Endothelial cell of umbilical vein (primary cell): ENCODE measurements around the gene FRMD4A. TPM values are rescaled to one million over a fixed set of nuclear protein-coding genes. Genes with fewer than 3 reads are reported as not detected.

Source experiments
- BruUV-seq: library from RNA; stranded (reverse); fragments of 400-500 nt; replicated peaks from 2 replicates; lab custom pipeline; 2021; lab: Mats Ljungman, UMichigan
- CTCF ChIA-PET: fragments of 300-600, 350-600 bp; sonication (Branson Sonifier 250); formaldehyde crosslinking; loops from one replicate; lab custom pipeline; 2021; ENCODE audit warnings: antibody characterized with exemption, inconsistent platforms; lab: Charles Lee
- POLR2A ChIA-PET: fragments of 300-600, 350-600 bp; sonication (Branson Sonifier 250); formaldehyde crosslinking; loops from one replicate; lab custom pipeline; 2021; ENCODE audit warnings: antibody characterized with exemption, inconsistent platforms; lab: Charles Lee
- DNase-seq: peaks from one replicate; pipeline ENCODE4 v3.0.0-alpha.2; 2011; ENCODE audit warnings: low read depth, low spot score
- FAIRE-seq: peaks from 2 replicates; lab custom pipeline; 2011; peaks lifted over from hg19 to GRCh38; lab: Jason Lieb, UNC
- H2AFZ ChIP-seq: 2 replicates; pipeline ENCODE4 v1.6.0; 2012; ENCODE audit warnings: low read depth, low read length, control low read depth, inconsistent platforms
- H3K27ac ChIP-seq: 2 replicates; pipeline ENCODE4 v1.5.1; 2011; ENCODE audit warnings: low read depth, mild to moderate bottlenecking, control low read depth, low read length, moderate library complexity; ENCODE audit not compliant: insufficient read depth
- H3K27me3 ChIP-seq, 2 experiments: 2 replicates each; pipeline versions ENCODE4 v1.6.0 to v1.6.1; 2011; ENCODE audit warnings: low read length in 2 of 2, mixed read lengths in 1 of 2; ENCODE audit not compliant: control insufficient read depth in 2 of 2, insufficient read depth in 2 of 2
- H3K36me3 ChIP-seq, 2 experiments: 2 replicates in 1 of 2; 3 replicates in 1 of 2; pipeline ENCODE4 v1.5.1; 2011; ENCODE audit warnings: low read length in 2 of 2, mild to moderate bottlenecking in 1 of 2, moderate library complexity in 1 of 2; ENCODE audit not compliant: control insufficient read depth in 2 of 2, insufficient read depth in 2 of 2; ENCODE audit errors: extremely low read depth in 1 of 2
- H3K4me1 ChIP-seq: 3 replicates; pipeline ENCODE4 v1.5.1; 2011; ENCODE audit warnings: mild to moderate bottlenecking, low read length; ENCODE audit not compliant: control insufficient read depth, insufficient read depth; ENCODE audit errors: extremely low read depth
- H3K4me2 ChIP-seq: 2 replicates; pipeline ENCODE4 v1.6.1; 2011; ENCODE audit warnings: low read length, control low read depth, mixed read lengths; ENCODE audit not compliant: insufficient read depth
- H3K4me3 ChIP-seq, 3 experiments: fragments of 200-600 bp in 1 of 3; sonication (generic), shearing (Covaris generic) in 1 of 3; replicated peaks in 1 of 3; 2 replicates each; pipeline ENCODE4 v1.5.1; 2011 to 2016; ENCODE audit warnings: control low read depth in 3 of 3, low read length in 3 of 3, mild to moderate bottlenecking in 2 of 3, inconsistent platforms in 1 of 3, low read depth in 1 of 3, moderate library complexity in 1 of 3; ENCODE audit not compliant: insufficient read depth in 1 of 3
- H3K79me2 ChIP-seq: 2 replicates; pipeline ENCODE4 v1.6.0; 2012; ENCODE audit warnings: low read length, inconsistent platforms; ENCODE audit not compliant: control insufficient read depth, insufficient read depth
- H3K9ac ChIP-seq: replicated peaks from 2 replicates; pipeline ENCODE3; 2011; ENCODE audit warnings: low read length, control low read depth; ENCODE audit not compliant: insufficient read depth; ENCODE audit errors: extremely low read depth
- H3K9me1 ChIP-seq: replicated peaks from 3 replicates; pipeline ENCODE4 v1.6.0; 2011; ENCODE audit warnings: mild to moderate bottlenecking, low read length; ENCODE audit not compliant: control insufficient read depth, insufficient read depth; ENCODE audit errors: extremely low read depth
- H3K9me3 ChIP-seq: replicated peaks from 2 replicates; pipeline ENCODE4 v1.5.1; 2012; ENCODE audit warnings: low read length, inconsistent platforms; ENCODE audit not compliant: control insufficient read depth, insufficient read depth
- H4K20me1 ChIP-seq: replicated peaks from 2 replicates; pipeline ENCODE3; 2011; ENCODE audit warnings: mild to moderate bottlenecking, low read length; ENCODE audit not compliant: control insufficient read depth, insufficient read depth; ENCODE audit errors: extremely low read depth
- EZH2 ChIP-seq: IDR thresholded peaks from 2 replicates; pipeline ENCODE4 v1.6.1; 2012; ENCODE audit warnings: borderline replicate concordance, low read depth, mild to moderate bottlenecking, moderate library complexity, low read length, inconsistent platforms; ENCODE audit not compliant: severe bottlenecking
- FOS ChIP-seq: IDR thresholded peaks from 2 replicates; pipeline ENCODE4 v1.6.1; 2011; ENCODE audit warnings: mild to moderate bottlenecking, low read length, moderate library complexity, borderline replicate concordance; ENCODE audit not compliant: insufficient read depth
- GATA2 ChIP-seq: IDR thresholded peaks from 2 replicates; pipeline ENCODE4 v1.7.0; 2011; ENCODE audit warnings: low read depth, mild to moderate bottlenecking, moderate library complexity, mixed read lengths, low read length; ENCODE audit not compliant: insufficient read length, insufficient read depth
- JUN ChIP-seq: IDR thresholded peaks from 2 replicates; pipeline ENCODE4 v1.6.1; 2011; ENCODE audit warnings: borderline replicate concordance, low read depth; ENCODE audit not compliant: insufficient read length, insufficient read depth
- POLR2A ChIP-seq: IDR thresholded peaks from 2 replicates; pipeline ENCODE4 v1.6.1; 2012; ENCODE audit warnings: low read depth, mild to moderate bottlenecking, control low read depth, low read length
- POLR2AphosphoS5 ChIP-seq: IDR thresholded peaks from 2 replicates; pipeline ENCODE4 v1.6.1; 2012; ENCODE audit warnings: low read depth, mild to moderate bottlenecking, control low read depth, low read length, moderate library complexity; ENCODE audit not compliant: insufficient read depth
- dilution Hi-C: fragments of 300-500 bp; cut with MboI; formaldehyde crosslinking; loops from one replicate; pipeline ENCODE4 v1.15.0; 2019; ENCODE audit warnings: low sequenced_read_pairs; ENCODE audit not compliant: extremely low pct_ligation_motif_present
- intact Hi-C: fragments of 100-400 bp; cut with micrococcal nuclease; formaldehyde crosslinking; loops from one replicate; pipeline ENCODE4 v1.10.0; 2022
- polyA plus RNA-seq, 4 experiments: library from polyadenylated mRNA; depleted of rRNA in 3 of 4; stranded (reverse) in 3 of 4; unstranded in 1 of 4; fragments of >200 nt; gene quantifications; 2 replicates each; pipeline versions ENCODE4 v1.2.1 to v1.2.3, GENCODE V29; 2011 to 2012; ENCODE audit warnings: missing spikeins in 1 of 4
- total RNA-seq: library from RNA; stranded (reverse); gene quantifications from 2 replicates; pipeline ENCODE4 v1.2.3, GENCODE V29; 2021
- TF ChIP-seq, protein P1 (sequence below), 2 donors: IDR thresholded peaks; 1 replicate in 1 of 2; 2 replicates in 1 of 2; pipeline ENCODE4 v1.5.1; 2011; ENCODE audit warnings: low read length in 2 of 2, mild to moderate bottlenecking in 2 of 2, moderate library complexity in 2 of 2, control low read depth in 1 of 2, inconsistent platforms in 1 of 2, low read depth in 1 of 2; ENCODE audit not compliant: insufficient read depth in 1 of 2; ENCODE audit errors: extremely low read depth in 1 of 2
- TF ChIP-seq, protein P2 (sequence below): IDR thresholded peaks from 2 replicates; pipeline ENCODE4 v1.6.1; 2011; ENCODE audit not compliant: insufficient read depth, insufficient read length

Gene FRMD4A
- total and polyA plus RNA-seq, 2 donors (not counting 3 experiments of a cell fraction or from before 2014, with no cell fraction given) = 123 to 148 TPM

DNA sequence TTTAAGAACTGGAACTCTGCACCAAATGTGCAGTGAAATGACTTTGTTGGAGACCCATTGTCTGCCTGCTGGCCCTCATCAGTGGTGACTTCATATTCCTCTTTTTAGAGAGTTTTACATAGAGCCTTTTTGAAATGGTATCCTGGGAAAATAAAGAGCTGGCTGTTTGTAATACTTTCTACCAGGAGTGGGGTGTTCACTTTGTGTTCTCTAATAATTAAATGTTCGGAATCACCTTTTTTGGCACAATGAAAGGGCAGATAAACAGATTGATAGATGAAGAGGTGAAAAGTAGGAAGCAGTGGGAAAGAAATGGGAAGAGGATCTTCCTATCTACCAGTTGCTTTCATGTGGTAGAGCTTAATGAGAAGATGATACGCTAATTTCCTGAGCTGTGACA is 688.4 kb downstream of the FRMD4A start:
- ChIA-PET CTCF (interaction anchor here (1.2 to 1.8 kb wide), 2 partner anchors 17 to 29 kb away, joined by 4 to 5 read pairs; no protein-coding TSS in a partner anchor), POLR2A (no interaction called here)
- intact Hi-C loops = no loop called here
- no peak overlapping the region for H3K4me3 ChIP-seq
- no peak overlapping the region for H2AFZ ChIP-seq
- no peaks in the 10 kb centered on the region for H4K20me1 ChIP-seq
- H3K9ac ChIP-seq = no peak overlapping the region
- no peaks in the 10 kb centered on the region for H3K9me3 ChIP-seq
- peaks cover 13 to 21% of the 10 kb centered on the region in 2 experiments for H3K36me3 ChIP-seq
- H3K79me2 ChIP-seq = no peaks in the 10 kb centered on the region
- no TSS peak for BruUV-seq
- no peak overlapping the region for H3K4me2 ChIP-seq
- dilution Hi-C loops = no loop called here
- TF ChIP-seq, protein P1, sequence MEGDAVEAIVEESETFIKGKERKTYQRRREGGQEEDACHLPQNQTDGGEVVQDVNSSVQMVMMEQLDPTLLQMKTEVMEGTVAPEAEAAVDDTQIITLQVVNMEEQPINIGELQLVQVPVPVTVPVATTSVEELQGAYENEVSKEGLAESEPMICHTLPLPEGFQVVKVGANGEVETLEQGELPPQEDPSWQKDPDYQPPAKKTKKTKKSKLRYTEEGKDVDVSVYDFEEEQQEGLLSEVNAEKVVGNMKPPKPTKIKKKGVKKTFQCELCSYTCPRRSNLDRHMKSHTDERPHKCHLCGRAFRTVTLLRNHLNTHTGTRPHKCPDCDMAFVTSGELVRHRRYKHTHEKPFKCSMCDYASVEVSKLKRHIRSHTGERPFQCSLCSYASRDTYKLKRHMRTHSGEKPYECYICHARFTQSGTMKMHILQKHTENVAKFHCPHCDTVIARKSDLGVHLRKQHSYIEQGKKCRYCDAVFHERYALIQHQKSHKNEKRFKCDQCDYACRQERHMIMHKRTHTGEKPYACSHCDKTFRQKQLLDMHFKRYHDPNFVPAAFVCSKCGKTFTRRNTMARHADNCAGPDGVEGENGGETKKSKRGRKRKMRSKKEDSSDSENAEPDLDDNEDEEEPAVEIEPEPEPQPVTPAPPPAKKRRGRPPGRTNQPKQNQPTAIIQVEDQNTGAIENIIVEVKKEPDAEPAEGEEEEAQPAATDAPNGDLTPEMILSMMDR (IDR thresholded peaks at IDR 0.05; ENCODE audit: extremely low read depth in 1 of 2, insufficient read depth in 1 of 2, low read depth in 1 of 2, low read length in 2 of 2) = no peak
- TF ChIP-seq JUN = no peak
- no peak for TF ChIP-seq GATA2
- TF ChIP-seq, protein P2, sequence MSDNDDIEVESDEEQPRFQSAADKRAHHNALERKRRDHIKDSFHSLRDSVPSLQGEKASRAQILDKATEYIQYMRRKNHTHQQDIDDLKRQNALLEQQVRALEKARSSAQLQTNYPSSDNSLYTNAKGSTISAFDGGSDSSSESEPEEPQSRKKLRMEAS = no peak
- no peak for TF ChIP-seq POLR2A
- TF ChIP-seq EZH2 = no peak
- TF ChIP-seq FOS = no peak
- no peak for TF ChIP-seq POLR2AphosphoS5
- peaks cover 9% of the 10 kb centered on the region for H3K4me1 ChIP-seq
- H3K9me1 ChIP-seq = no peaks in the 10 kb centered on the region
- H3K27ac ChIP-seq = no peak overlapping the region
- FAIRE-seq (no peak), DNase-seq (no peak)
- no peaks in the 10 kb centered on the region for H3K27me3 ChIP-seq
